ENCODE measurements around the gene CCDC191. TPM values are rescaled to one million over a fixed set of nuclear protein-coding genes. Genes with fewer than 3 reads are reported as not detected.
A peak's percentile ranks its signal among the peaks of the same experiment; 100 is the strongest.

Gene CCDC191
- 4.9 and 6.4 TPM in 2 replicates for total RNA-seq (ENCODE audit: low replicate concordance)

DNA sequence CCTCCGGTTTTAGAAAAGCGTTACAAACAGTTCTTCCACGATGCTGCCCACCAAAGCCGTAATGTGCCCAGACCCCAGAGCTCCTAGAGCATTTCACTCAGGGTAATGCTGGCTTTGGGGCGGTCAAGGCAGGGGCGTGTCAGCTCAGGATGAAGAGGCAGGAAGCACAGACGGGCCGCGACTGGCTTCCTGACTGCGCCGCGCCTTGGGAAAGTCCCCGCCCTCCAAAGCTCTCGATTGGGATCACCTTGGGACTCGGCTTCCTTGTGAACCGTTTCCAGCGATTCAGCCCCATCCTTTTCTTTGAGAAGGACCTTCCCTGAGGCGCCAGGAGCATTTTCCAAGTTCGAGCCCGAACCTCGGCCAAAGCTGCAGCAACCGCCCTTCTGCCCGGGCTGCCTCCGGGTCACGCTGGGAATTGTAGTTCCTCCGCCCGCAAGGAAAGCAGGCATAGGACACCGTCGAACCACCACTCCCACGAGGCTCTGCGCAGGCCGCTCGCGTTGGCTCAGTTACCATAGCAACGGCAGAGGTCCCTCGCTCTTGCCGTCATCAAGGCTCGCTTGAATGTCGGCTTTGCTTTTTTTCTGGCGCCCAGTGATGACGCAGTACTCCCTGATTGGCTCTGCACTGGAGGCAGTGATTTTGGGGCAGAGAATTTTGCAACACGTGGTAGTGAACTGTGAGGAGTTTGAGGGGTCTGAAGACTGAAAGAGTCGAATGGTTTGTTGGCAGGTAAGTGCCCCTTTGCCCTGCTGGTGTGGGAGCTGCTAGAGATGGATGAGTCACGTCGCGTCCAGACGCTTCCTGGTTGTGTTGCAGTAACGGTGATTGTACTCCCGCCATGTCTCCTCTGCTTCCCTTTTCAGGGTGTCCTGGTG is at the start of gene CCDC191, which contains the start of gene QTRT2:
Gene CCDC191 (minus strand): TSS at position 397 of the 881 bp plus-strand sequence. CDS start 60 bp downstream, at position 337.
Gene QTRT2 (plus strand): TSS at position 608 of the 881 bp plus-strand sequence. CDS start 8,521 bp downstream, outside the sequence.
- H3K9ac ChIP-seq: peak within 1 kb of the TSS; percentile 73
- H3F3A ChIP-seq (ENCODE audit: low read depth): no peaks in the 10 kb centered on the region
- H3K36me3 Mint-ChIP-seq: no peaks in the 10 kb centered on the region
- peak; percentile 100 for DNase-seq (ENCODE audit: low spot score)
- peaks cover 46% of the 10 kb centered on the region for H3K79me2 ChIP-seq (ENCODE audit: low read depth)
- peaks cover 12% of the 10 kb centered on the region for H3K4me1 ChIP-seq
- peak within 1 kb of the TSS; percentile 99 for H2AFZ ChIP-seq (replicated peaks)
- TF ChIP-seq EZH2phosphoT487 (IDR thresholded peaks at IDR 0.05): no peak
- TF ChIP-seq, protein P1, sequence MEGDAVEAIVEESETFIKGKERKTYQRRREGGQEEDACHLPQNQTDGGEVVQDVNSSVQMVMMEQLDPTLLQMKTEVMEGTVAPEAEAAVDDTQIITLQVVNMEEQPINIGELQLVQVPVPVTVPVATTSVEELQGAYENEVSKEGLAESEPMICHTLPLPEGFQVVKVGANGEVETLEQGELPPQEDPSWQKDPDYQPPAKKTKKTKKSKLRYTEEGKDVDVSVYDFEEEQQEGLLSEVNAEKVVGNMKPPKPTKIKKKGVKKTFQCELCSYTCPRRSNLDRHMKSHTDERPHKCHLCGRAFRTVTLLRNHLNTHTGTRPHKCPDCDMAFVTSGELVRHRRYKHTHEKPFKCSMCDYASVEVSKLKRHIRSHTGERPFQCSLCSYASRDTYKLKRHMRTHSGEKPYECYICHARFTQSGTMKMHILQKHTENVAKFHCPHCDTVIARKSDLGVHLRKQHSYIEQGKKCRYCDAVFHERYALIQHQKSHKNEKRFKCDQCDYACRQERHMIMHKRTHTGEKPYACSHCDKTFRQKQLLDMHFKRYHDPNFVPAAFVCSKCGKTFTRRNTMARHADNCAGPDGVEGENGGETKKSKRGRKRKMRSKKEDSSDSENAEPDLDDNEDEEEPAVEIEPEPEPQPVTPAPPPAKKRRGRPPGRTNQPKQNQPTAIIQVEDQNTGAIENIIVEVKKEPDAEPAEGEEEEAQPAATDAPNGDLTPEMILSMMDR (IDR thresholded peaks at IDR 0.05): no peak
- TF ChIP-seq EZH2 (IDR thresholded peaks at IDR 0.05): no peak
- peak within 1 kb of the TSS; percentile 90 for H3K4me3 ChIP-seq
- H3K4me1 Mint-ChIP-seq: peaks cover 20% of the 10 kb centered on the region
- no peaks in the 10 kb centered on the region for H3K36me3 ChIP-seq
- no peaks in the 10 kb centered on the region for H3K27me3 ChIP-seq
- peaks cover 6% of the 10 kb centered on the region for H4K20me1 ChIP-seq (ENCODE audit: low read depth)
- H3K4me3 Mint-ChIP-seq: peak within 1 kb of the TSS; percentile 97
- H3K27me3 Mint-ChIP-seq (ENCODE audit: insufficient read depth, low read depth): peaks cover 2% of the 10 kb centered on the region
- H3K27ac Mint-ChIP-seq: peak within 1 kb of the TSS; percentile 85
- no peaks in the 10 kb centered on the region for H3K9me3 ChIP-seq (ENCODE audit: low read depth)
- no peaks in the 10 kb centered on the region for H3K9me3 Mint-ChIP-seq
- H3K27ac ChIP-seq: no peak within 1 kb of the TSS
- peak within 1 kb of the TSS; percentile 94 for H3K4me2 ChIP-seq

DNA sequence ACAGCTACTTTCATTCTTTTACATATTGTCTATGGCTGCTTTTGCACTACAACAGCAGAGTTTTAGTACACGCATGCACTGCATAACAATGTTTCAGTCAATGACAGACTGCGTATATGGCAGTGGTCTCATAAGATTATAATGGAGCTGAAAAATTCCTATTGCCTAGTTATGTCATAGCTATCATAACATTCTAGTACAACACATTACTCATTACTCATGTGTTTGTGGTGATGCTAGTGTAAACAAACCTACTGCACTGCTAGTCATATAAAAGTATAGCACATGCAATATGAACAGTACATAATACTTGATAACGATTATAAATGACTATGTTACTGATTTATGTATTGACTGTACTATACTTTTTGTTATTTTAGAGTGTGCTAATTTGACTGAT is 48.1 kb upstream of the CCDC191 start:
- no peak overlapping the region for H3K4me2 ChIP-seq
- Mint-ChIP-seq H3K27me3 (ENCODE audit: insufficient read depth, low read depth) (no peaks in the 10 kb centered on the region), H3K36me3 (no peaks in the 10 kb centered on the region), H3K27ac (no peak overlapping the region), H3K9me3 (no peaks in the 10 kb centered on the region), H3K4me1 (peaks cover 19% of the 10 kb centered on the region), H3K4me3 (no peak overlapping the region)
- no peak overlapping the region for H3K27ac ChIP-seq
- no peak for TF ChIP-seq EZH2phosphoT487 (IDR thresholded peaks at IDR 0.05)
- TF ChIP-seq EZH2 (IDR thresholded peaks at IDR 0.05): no peak
- TF ChIP-seq, protein P1 (IDR thresholded peaks at IDR 0.05): no peak
- no peak overlapping the region for H3K9ac ChIP-seq
- H3K9me3 ChIP-seq (ENCODE audit: low read depth): no peaks in the 10 kb centered on the region
- H3K36me3 ChIP-seq: no peaks in the 10 kb centered on the region
- no peaks in the 10 kb centered on the region for H4K20me1 ChIP-seq (ENCODE audit: low read depth)
- H2AFZ ChIP-seq (replicated peaks): no peak overlapping the region
- peaks cover 6% of the 10 kb centered on the region for H3F3A ChIP-seq (ENCODE audit: low read depth)
- no peak overlapping the region for H3K4me3 ChIP-seq
- peaks cover 28% of the 10 kb centered on the region for H3K4me1 ChIP-seq
- H3K79me2 ChIP-seq (ENCODE audit: low read depth): no peaks in the 10 kb centered on the region
- DNase-seq (ENCODE audit: low spot score): no peak
- H3K27me3 ChIP-seq: no peaks in the 10 kb centered on the region

GRCh38 chr3:114103858-114104257 is 47.5 kb upstream of the CCDC191 start:
- Histone ChIP-seq H3K9me3 (ENCODE audit: low read depth) (no peaks in the 10 kb centered on the region), H3F3A (ENCODE audit: low read depth) (peaks cover under 1% of the 10 kb centered on the region), H3K4me3 (no peak overlapping the region), H3K27me3 (no peaks in the 10 kb centered on the region), H4K20me1 (ENCODE audit: low read depth) (no peaks in the 10 kb centered on the region), H3K4me2 (no peak overlapping the region), H3K9ac (no peak overlapping the region), H3K27ac (no peak overlapping the region), H3K79me2 (ENCODE audit: low read depth) (no peaks in the 10 kb centered on the region), H3K36me3 (no peaks in the 10 kb centered on the region), H3K4me1 (peaks cover 22% of the 10 kb centered on the region), H2AFZ (replicated peaks) (no peak overlapping the region)
- TF ChIP-seq, protein P1 (IDR thresholded peaks at IDR 0.05): no peak
- no peak for TF ChIP-seq EZH2phosphoT487 (IDR thresholded peaks at IDR 0.05)
- no peak for TF ChIP-seq EZH2 (IDR thresholded peaks at IDR 0.05)
- Mint-ChIP-seq H3K36me3 (no peaks in the 10 kb centered on the region), H3K27me3 (ENCODE audit: insufficient read depth, low read depth) (no peaks in the 10 kb centered on the region), H3K4me3 (no peak overlapping the region), H3K9me3 (no peaks in the 10 kb centered on the region), H3K4me1 (peaks cover 18% of the 10 kb centered on the region), H3K27ac (no peak overlapping the region)
- no peak for DNase-seq (ENCODE audit: low spot score)

Measured in neural progenitor cell (in vitro differentiated cells).